OCI-LY3 (cell line): Measurements from ENCODE around the gene GRAMD2A.

Experiments used
- CTCF ChIP-seq: fragments of 200-600, 300-600 bp; sonication (generic); IDR thresholded peaks from 2 replicates; pipeline ENCODE4 v1.5.1; 2014; ENCODE audit warnings: antibody characterized with exemption, low read length, low read depth
- EZH2phosphoT487 ChIP-seq: fragments of 200-600 bp; shearing (Covaris generic); IDR thresholded peaks from 2 replicates; pipeline ENCODE4 v1.6.1; 2018; ENCODE audit warnings: antibody characterized with exemption, mixed run types, low read depth

DNA sequence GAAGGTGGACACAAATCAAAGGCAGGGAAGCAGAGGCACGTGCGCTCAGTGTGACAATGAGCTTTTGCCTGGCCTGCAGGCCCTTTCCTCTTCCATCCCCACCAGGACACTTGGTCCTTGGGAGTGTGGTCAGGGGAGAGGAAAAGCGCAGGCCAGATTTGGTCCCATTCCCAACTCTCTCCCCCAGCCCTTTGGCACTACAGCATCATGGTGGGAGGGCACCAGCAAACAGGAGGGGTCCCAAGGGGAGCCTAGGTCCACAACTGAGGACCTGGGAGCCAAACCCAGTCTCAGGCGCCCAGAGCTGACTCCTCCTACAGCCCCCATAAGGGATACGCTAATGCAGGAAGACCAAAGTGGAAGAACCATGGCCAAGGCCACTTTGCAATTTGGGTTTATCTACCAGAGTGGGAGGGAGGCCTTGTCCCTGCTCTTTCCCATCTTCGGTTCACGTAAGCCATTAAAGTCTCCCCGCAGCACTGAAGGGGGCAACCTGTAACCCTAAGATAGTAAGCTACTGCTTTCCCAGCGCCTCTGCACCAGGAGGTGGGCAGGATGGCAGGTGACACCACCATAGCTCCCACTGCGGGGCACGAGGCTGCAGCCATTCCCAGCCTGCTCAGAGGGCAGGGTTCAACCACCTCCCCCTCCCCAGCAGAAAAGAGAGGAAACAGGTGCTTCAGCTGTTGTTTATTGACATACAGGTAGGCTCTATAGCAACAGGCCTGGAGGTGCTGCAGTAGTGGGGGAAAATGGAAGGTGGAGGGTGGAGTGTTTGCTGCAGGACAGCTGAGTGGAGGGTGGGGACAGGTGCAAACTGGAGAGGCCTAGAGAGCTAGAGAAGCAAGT is 993 bp upstream of the GRAMD2A start:
- TF ChIP-seq CTCF: no peak
- TF ChIP-seq EZH2phosphoT487: no peak
